HepG2 (cell line): ENCODE results near the gene PSMB9. TPM values are rescaled to one million over a fixed set of nuclear protein-coding genes. Genes with fewer than 3 reads are reported as not detected.
"Not testable (repeated sequence)": the region's sequence is repeated elsewhere in the genome, so short reads cannot be mapped to it uniquely, and the experiment has no call there.

Source experiments
- ATAC-seq: fragments of 200-7000 bp; cut with Tn5 transposase; 3 replicates; pipeline ENCODE4 v1.9.1; 2020; ENCODE audit warnings: mild to moderate bottlenecking, moderate library complexity
- BruUV-seq: library from RNA; stranded (reverse); fragments of 400-500 nt; replicated peaks from 2 replicates; lab custom pipeline; 2021; lab: Mats Ljungman, UMichigan
- CTCF ChIA-PET: fragments of 300-600 bp; formaldehyde crosslinking; extraction: SDS; loops from one replicate; lab custom pipeline; 2021; ENCODE audit warnings: low total read pairs, inconsistent platforms, low intra/inter-chr PET ratio; lab: Yijun Ruan, JAX
- POLR2A ChIA-PET: fragments of 350-600 bp; sonication (Branson Sonifier 250); formaldehyde crosslinking; loops from one replicate; lab custom pipeline; 2020; ENCODE audit warnings: antibody characterized with exemption, inconsistent platforms; lab: Yijun Ruan, JAX
- DNase-seq: peaks from one replicate; pipeline ENCODE4 v3.0.0-alpha.2; 2015; ENCODE audit warnings: low spot score
- FAIRE-seq: peaks from 3 replicates; lab custom pipeline; 2011; peaks lifted over from hg19 to GRCh38; lab: Jason Lieb, UNC
- H2AFZ ChIP-seq: one replicate; pipeline ENCODE4 v1.6.1; 2011; ENCODE audit warnings: low read length, inconsistent platforms
- H3K27ac ChIP-seq: fragments of 300-600 bp; 3 replicates; pipeline ENCODE4 v1.8.0; 2011; ENCODE audit warnings: mixed run types, mild to moderate bottlenecking, mixed read lengths, low read length, inconsistent platforms; ENCODE audit not compliant: insufficient read depth; ENCODE audit errors: extremely low read length
- H3K27me3 ChIP-seq, 2 experiments: fragments of 200-600 bp in 1 of 2; 2 replicates in 1 of 2; 3 replicates in 1 of 2; pipeline versions ENCODE4 v1.6.0 to v1.8.0; 2011; ENCODE audit warnings: low read length in 2 of 2, mild to moderate bottlenecking in 2 of 2, moderate library complexity in 2 of 2, inconsistent platforms in 1 of 2; ENCODE audit not compliant: insufficient read depth in 2 of 2, control insufficient read depth in 1 of 2
- H3K36me3 ChIP-seq, 2 experiments: fragments of 200-600 bp in 1 of 2; replicated peaks in 1 of 2; 2 replicates in 1 of 2; 3 replicates in 1 of 2; pipeline versions ENCODE4 v1.5.1 to v1.8.0; 2011; ENCODE audit warnings: low read length in 2 of 2, inconsistent platforms in 1 of 2; ENCODE audit not compliant: insufficient read depth in 2 of 2, control insufficient read depth in 1 of 2
- H3K4me1 ChIP-seq: 2 replicates; pipeline ENCODE4 v1.5.1; 2012; ENCODE audit warnings: low read length, inconsistent platforms; ENCODE audit not compliant: insufficient read depth
- H3K4me2 ChIP-seq: 2 replicates; pipeline ENCODE4 v1.6.0; 2011; ENCODE audit warnings: low read depth, low read length, inconsistent platforms
- H3K4me3 ChIP-seq, 3 experiments: fragments of 200-600 bp in 1 of 3; sonication (generic), shearing (Covaris generic) in 1 of 3; replicated peaks in 1 of 3; 2 replicates each; pipeline ENCODE4 v1.5.1; 2011 to 2016; ENCODE audit warnings: low read length in 3 of 3, inconsistent platforms in 2 of 3, low read depth in 2 of 3, mild to moderate bottlenecking in 2 of 3, control low read depth in 1 of 3, mixed read lengths in 1 of 3; ENCODE audit not compliant: insufficient read depth in 1 of 3
- H3K79me2 ChIP-seq: one replicate; pipeline ENCODE4 v1.6.1; 2011; ENCODE audit warnings: low read length, inconsistent platforms; ENCODE audit not compliant: insufficient read depth
- H3K9ac ChIP-seq: 2 replicates; pipeline ENCODE4 v1.6.0; 2011; ENCODE audit warnings: mild to moderate bottlenecking, low read depth, low read length, inconsistent platforms; ENCODE audit not compliant: insufficient read depth
- H3K9me3 ChIP-seq: 2 replicates; pipeline ENCODE4 v1.5.1; 2012; ENCODE audit warnings: mild to moderate bottlenecking, low read length
- H4K20me1 ChIP-seq: 2 replicates; pipeline ENCODE4 v1.6.0; 2011; ENCODE audit warnings: inconsistent platforms, mild to moderate bottlenecking, low read length, moderate library complexity; ENCODE audit not compliant: insufficient read depth
- HNRNPLL ChIP-seq: fragments of 200-400 bp; formaldehyde crosslinking; IDR thresholded peaks from 2 replicates; pipeline ENCODE4 v1.6.1; 2017; ENCODE audit warnings: mild to moderate bottlenecking, low read depth, low read length; ENCODE audit not compliant: poor library complexity, severe bottlenecking
- TIGD3 ChIP-seq: sonication (generic); formaldehyde crosslinking; IDR thresholded peaks from 2 replicates; pipeline ENCODE4 v1.5.1; 2020; ENCODE audit warnings: mild to moderate bottlenecking, missing genetic modification reagents, borderline replicate concordance
- WGBS: methylation state at CpG from one replicate; pipeline ENCODE4 v1.1.6; 2017; ENCODE audit warnings: low lambda C conversion rate; 5-methylcytosine and 5-hydroxymethylcytosine counted together
- in situ Hi-C: cut with HindIII; loops from 2 replicates; pipeline ENCODE4 v1.10.0; 2017; ENCODE audit warnings: low pct_unique_long_range_greater_than_20kb; ENCODE audit not compliant: extremely low pct_ligation_motif_present
- intact Hi-C: fragments of 100-400 bp; cut with micrococcal nuclease; formaldehyde crosslinking; loops from one replicate; pipeline ENCODE4 v1.10.0; 2022; ENCODE audit not compliant: unreplicated experiment
- polyA plus RNA-seq, 8 experiments: library from polyadenylated mRNA; depleted of rRNA in 3 of 8; stranded (reverse) in 7 of 8; unstranded in 1 of 8; fragments of >200 nt; fragmentation: Illumina TruSeq in 4 of 8; extraction: Trizol in 4 of 8; gene quantifications; 2 replicates each; pipeline versions ENCODE4 v1.2.1 to v1.2.3, GENCODE V29; 2011 to 2016; ENCODE audit warnings: low read depth in 4 of 8, missing spikeins in 1 of 8, mixed read lengths in 1 of 8; ENCODE audit not compliant: insufficient read depth in 1 of 8
- total RNA-seq, 5 experiments: library from RNA; depleted of rRNA; stranded (reverse); fragments of >200 nt; fragmentation: Illumina TruSeq; extraction: Trizol; gene quantifications; 2 replicates each; pipeline ENCODE4 v1.2.3, GENCODE V29; 2016; ENCODE audit warnings: low read depth in 1 of 5

The PSMB9 gene
- total and polyA plus RNA-seq, 2 of the 13 experiments (the other 11 are each of a cell fraction or from before 2014, with no cell fraction given): 15.6 to 16.0 TPM

GRCh38 chr6:32879691-32880090, 25.7 kb downstream of the PSMB9 start:
- H3K4me3 ChIP-seq: no peak overlapping the region
- no peak overlapping the region for H2AFZ ChIP-seq
- TF ChIP-seq HNRNPLL (peak; percentile 19), TIGD3 (no peak)
- FAIRE-seq (no peak), DNase-seq (no peak), ATAC-seq (no peak)
- no peak overlapping the region for H3K27ac ChIP-seq
- ChIA-PET POLR2A (no interaction called here), CTCF (no interaction called here)
- no peaks in the 10 kb centered on the region for H4K20me1 ChIP-seq
- BruUV-seq: no TSS peak
- no peak overlapping the region for H3K9ac ChIP-seq
- no peaks in the 10 kb centered on the region for H3K36me3 ChIP-seq
- peaks cover 0 to 21% of the 10 kb centered on the region in 2 experiments; a peak in 1 of 5 replicates for H3K27me3 ChIP-seq
- intact Hi-C loops: no loop called here
- no peaks in the 10 kb centered on the region for H3K79me2 ChIP-seq
- H3K4me2 ChIP-seq: no peak overlapping the region
- no peaks in the 10 kb centered on the region for H3K9me3 ChIP-seq
- in situ Hi-C loops: no loop called here
- 73% methylated on average over 35 of the region's 35 CpGs for WGBS
- no peaks in the 10 kb centered on the region for H3K4me1 ChIP-seq

DNA sequence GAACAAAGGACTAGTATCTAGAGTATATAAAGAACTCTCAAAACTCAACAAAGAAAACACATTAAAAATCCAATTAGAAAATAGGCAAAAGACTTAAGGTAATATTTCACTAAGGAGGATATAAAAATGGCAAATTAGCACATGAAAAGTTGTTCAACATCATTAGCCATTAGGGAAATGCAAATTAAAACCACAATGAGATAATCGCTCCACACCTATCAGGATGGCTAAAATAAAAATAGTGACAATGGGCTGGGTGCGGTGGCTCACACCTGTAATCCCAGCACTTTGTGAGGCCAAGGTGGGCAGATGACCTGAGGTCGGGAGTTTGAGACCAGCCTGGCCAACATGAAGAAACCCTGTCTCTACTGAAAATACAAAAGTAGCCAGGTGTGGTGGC, 27.0 kb downstream of the PSMB9 start:
- ATAC-seq, CTCF ChIA-PET, BruUV-seq, H3K4me2 ChIP-seq, H3K9ac ChIP-seq, intact Hi-C loops, H3K79me2 ChIP-seq, H3K9me3 ChIP-seq, POLR2A ChIA-PET, H3K36me3 ChIP-seq, in situ Hi-C loops, H3K4me1 ChIP-seq, H4K20me1 ChIP-seq, DNase-seq, H3K27ac ChIP-seq, FAIRE-seq, H2AFZ ChIP-seq, H3K4me3 ChIP-seq: not testable (repeated sequence)
- 39% methylated on average over 3 of the region's 3 CpGs for WGBS
- H3K27me3 ChIP-seq: peaks cover 0 to 21% of the 10 kb centered on the region in 2 experiments; a peak in 1 of 5 replicates
